Astrocyte of the hippocampus (primary cell): Measurements from ENCODE around the gene SLC25A53.
A peak's percentile ranks its signal among the peaks of the same experiment; 100 is the strongest.
"Not testable (repeated sequence)": the region's sequence is repeated elsewhere in the genome, so short reads cannot be mapped to it uniquely, and the experiment has no call there.

ENCODE experiments used
- DNase-seq: peaks from one replicate; pipeline ENCODE4 v3.0.0; 2011; ENCODE audit warnings: low read depth, low spot score

Gene SLC25A53

GRCh38 chrX:104134583-104135261, 22.1 kb downstream of the SLC25A53 start:
- no peak for DNase-seq

GRCh38 chrX:104130808-104131207, 26.0 kb downstream of the SLC25A53 start:
- no peak for DNase-seq

- DNase-seq = no peak
Observed at GRCh38 chrX:104126856-104127255, 30.0 kb downstream of the SLC25A53 start.

- DNase-seq = no peak
Observed at GRCh38 chrX:104122829-104123228, 34.0 kb downstream of the SLC25A53 start.

- DNase-seq = no peak
Observed at GRCh38 chrX:104118765-104119164, 38.0 kb downstream of the SLC25A53 start.

GRCh38 chrX:104117759-104118158, 39.0 kb downstream of the SLC25A53 start:
- DNase-seq = no peak

GRCh38 chrX:104113222-104113965, 43.4 kb downstream of the SLC25A53 start:
- DNase-seq = peak; percentile 69

GRCh38 chrX:104112326-104112951, 44.4 kb downstream of the SLC25A53 start, which contains the start of gene ZCCHC18:
Gene ZCCHC18, plus strand, starts transcription at chrX:104112523. Its CDS starts 1,589 bp downstream, at chrX:104114112.
- DNase-seq = peak; percentile 87

GRCh38 chrX:104110491-104111240, 46.1 kb downstream of the SLC25A53 start:
- not testable (repeated sequence) for DNase-seq

- DNase-seq = no peak
Observed at GRCh38 chrX:104108955-104109354, 47.9 kb downstream of the SLC25A53 start.

GRCh38 chrX:104105330-104106262, 51.2 kb downstream of the SLC25A53 start:
- peak; percentile 36 for DNase-seq

GRCh38 chrX:104104676-104105075, 52.1 kb downstream of the SLC25A53 start:
- no peak for DNase-seq

- DNase-seq = no peak
Observed at GRCh38 chrX:104098919-104099318, 57.9 kb downstream of the SLC25A53 start.

GRCh38 chrX:104098151-104098808, 58.5 kb downstream of the SLC25A53 start:
- peak; percentile 76 for DNase-seq

- no peak for DNase-seq
Observed at GRCh38 chrX:104085919-104086318, 70.9 kb downstream of the SLC25A53 start.

GRCh38 chrX:104085477-104085876, 71.3 kb downstream of the SLC25A53 start:
- no peak for DNase-seq

- DNase-seq = no peak
Observed at GRCh38 chrX:104084534-104085277, 72.1 kb downstream of the SLC25A53 start.

- DNase-seq = no peak
Observed at GRCh38 chrX:104084063-104084462, 72.7 kb downstream of the SLC25A53 start.

- DNase-seq = not testable (repeated sequence)
Observed at GRCh38 chrX:104077854-104078253, 79.0 kb downstream of the SLC25A53 start.
